ENCODE data around the gene RIOK1.

RIOK1 gene

GRCh38 chr6:7391151-7391550, 1.5 kb downstream of the RIOK1 start:
- Histone ChIP-seq H3K4me3 (peak overlapping the region; percentile 80), H3K27ac (no peak overlapping the region)
- no peak for DNase-seq (ENCODE audit: low spot score)
- TF ChIP-seq, protein P1, sequence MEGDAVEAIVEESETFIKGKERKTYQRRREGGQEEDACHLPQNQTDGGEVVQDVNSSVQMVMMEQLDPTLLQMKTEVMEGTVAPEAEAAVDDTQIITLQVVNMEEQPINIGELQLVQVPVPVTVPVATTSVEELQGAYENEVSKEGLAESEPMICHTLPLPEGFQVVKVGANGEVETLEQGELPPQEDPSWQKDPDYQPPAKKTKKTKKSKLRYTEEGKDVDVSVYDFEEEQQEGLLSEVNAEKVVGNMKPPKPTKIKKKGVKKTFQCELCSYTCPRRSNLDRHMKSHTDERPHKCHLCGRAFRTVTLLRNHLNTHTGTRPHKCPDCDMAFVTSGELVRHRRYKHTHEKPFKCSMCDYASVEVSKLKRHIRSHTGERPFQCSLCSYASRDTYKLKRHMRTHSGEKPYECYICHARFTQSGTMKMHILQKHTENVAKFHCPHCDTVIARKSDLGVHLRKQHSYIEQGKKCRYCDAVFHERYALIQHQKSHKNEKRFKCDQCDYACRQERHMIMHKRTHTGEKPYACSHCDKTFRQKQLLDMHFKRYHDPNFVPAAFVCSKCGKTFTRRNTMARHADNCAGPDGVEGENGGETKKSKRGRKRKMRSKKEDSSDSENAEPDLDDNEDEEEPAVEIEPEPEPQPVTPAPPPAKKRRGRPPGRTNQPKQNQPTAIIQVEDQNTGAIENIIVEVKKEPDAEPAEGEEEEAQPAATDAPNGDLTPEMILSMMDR (IDR thresholded peaks at IDR 0.05), result no peak

GRCh38 chr6:7392402-7392801, 2.8 kb downstream of the RIOK1 start:
- Histone ChIP-seq H3K27ac (no peak overlapping the region), H3K4me3 (no peak overlapping the region)
- DNase-seq (ENCODE audit: low spot score), result no peak
- TF ChIP-seq, protein P1 (IDR thresholded peaks at IDR 0.05), result no peak

- DNase-seq (ENCODE audit: low spot score), result no peak
- no peak overlapping the region for H3K27ac ChIP-seq
- TF ChIP-seq, protein P1 (IDR thresholded peaks at IDR 0.05), result no peak
- H3K4me3 ChIP-seq, result no peak overlapping the region
These were observed 11.5 kb downstream of the RIOK1 start for GRCh38 chr6:7401075-7401474.

- Histone ChIP-seq H3K4me3 (no peak overlapping the region), H3K27ac (no peak overlapping the region)
- no peak for DNase-seq (ENCODE audit: low spot score)
- TF ChIP-seq, protein P1 (IDR thresholded peaks at IDR 0.05), result no peak
These were observed 13.1 kb downstream of the RIOK1 start for GRCh38 chr6:7402716-7403115.

DNA sequence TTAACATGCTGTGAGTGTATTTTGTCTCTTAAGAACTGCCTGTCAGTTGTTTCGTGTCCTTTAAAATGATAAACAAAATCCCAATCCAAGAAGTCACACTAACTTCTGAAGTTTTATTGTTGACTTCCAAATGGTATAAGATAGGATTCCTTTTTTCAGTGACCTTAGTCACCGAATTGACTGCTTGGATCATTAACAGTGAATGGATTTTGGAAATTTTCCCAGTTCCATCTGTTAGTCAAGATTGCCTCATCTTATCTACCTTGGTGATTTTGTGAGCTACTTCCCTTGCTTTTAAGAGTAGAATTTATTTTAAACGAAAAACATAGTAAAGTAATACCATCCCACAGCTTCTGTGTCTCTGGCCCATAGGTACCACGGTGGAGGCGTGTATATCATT, 14.9 kb downstream of the RIOK1 start:
- Histone ChIP-seq H3K27ac (no peak overlapping the region), H3K4me3 (no peak overlapping the region)
- TF ChIP-seq, protein P1 (IDR thresholded peaks at IDR 0.05), result no peak

DNA sequence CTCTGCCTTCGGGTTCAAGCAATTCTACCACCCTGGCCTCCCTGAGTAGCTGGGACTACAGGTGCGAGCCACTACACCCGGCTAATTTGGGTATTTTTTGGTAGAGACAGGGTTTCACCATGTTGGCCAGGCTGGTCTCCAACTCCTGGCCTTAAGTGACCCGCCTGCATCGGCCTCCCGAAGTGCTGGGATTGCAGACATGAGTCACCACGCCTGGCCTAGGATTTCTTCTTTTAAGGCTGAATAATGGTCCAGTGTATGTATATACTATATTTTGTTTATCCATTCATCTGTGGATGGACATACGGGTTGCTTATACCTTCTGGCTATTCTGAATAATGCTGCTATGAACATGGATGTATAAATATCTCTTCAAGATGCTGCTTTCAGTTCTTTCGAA, 17.1 kb downstream of the RIOK1 start:
- Histone ChIP-seq H3K4me3 (no peak overlapping the region), H3K27ac (no peak overlapping the region)
- TF ChIP-seq, protein P1 (IDR thresholded peaks at IDR 0.05), result no peak
- DNase-seq (ENCODE audit: low spot score), result no peak

More for the DNA sequence above, 14.9 kb downstream of the RIOK1 start:
- DNase-seq (ENCODE audit: low spot score), result no peak

- no peak overlapping the region for H3K4me3 ChIP-seq
- H3K27ac ChIP-seq, result no peak overlapping the region
- DNase-seq (ENCODE audit: low spot score), result no peak
- TF ChIP-seq, protein P1 (IDR thresholded peaks at IDR 0.05), result no peak
These were observed 20.1 kb downstream of the RIOK1 start for GRCh38 chr6:7409740-7410139.
